Forelimb muscle (tissue), 1 donor: Measurements from ENCODE around the gene WDR26. TPM values are rescaled to one million over a fixed set of nuclear protein-coding genes. Genes with fewer than 3 reads are reported as not detected.
"Not testable (repeated sequence)": the region's sequence is repeated elsewhere in the genome, so short reads cannot be mapped to it uniquely, and the experiment has no call there.

Experiments
- DNase-seq: peaks from one replicate; pipeline ENCODE4 v3.0.0-alpha.2; 2013; ENCODE audit warnings: low read depth
- polyA plus RNA-seq: library from polyadenylated mRNA; unstranded; fragments of 120-200 nt; gene quantifications from one replicate; pipeline ENCODE4 v1.2.1, GENCODE V29; 2013; ENCODE audit not compliant: insufficient read length

WDR26 gene
- polyA plus RNA-seq, 1 donor, result 65.0 TPM

DNA sequence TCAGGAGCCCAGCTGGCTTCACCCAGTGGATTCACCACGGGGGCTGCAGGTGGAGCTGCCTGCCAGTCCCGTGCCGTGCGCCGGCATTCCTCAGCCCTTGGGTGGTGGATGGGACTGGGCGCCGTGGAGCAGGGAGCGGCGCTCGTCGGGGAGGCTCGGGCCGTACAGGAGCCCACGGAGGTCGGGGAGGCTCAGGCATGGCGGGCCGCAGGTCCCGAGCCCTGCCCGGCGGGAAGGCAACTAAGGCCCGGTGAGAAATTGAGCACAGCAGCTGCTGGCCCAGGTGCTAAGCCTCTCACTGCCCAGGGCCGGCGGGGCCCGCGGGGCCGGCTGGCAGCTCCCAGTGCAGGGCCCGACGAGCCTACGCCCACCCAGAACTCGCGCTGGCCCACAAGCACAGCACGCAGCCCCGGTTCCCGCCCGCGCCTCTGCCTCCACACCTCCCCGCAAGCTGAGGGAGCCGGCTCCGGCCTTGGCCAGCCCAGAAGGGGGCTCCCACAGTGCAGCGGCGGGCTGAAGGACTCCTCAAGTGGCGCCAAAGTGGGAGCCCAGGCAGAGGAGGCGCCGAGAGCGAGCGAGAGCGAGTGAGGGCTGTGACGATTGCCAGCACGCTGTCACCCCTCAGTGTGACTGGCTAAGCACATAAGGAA lies 82.0 kb downstream of the WDR26 start:
- DNase-seq, result not testable (repeated sequence)

DNA sequence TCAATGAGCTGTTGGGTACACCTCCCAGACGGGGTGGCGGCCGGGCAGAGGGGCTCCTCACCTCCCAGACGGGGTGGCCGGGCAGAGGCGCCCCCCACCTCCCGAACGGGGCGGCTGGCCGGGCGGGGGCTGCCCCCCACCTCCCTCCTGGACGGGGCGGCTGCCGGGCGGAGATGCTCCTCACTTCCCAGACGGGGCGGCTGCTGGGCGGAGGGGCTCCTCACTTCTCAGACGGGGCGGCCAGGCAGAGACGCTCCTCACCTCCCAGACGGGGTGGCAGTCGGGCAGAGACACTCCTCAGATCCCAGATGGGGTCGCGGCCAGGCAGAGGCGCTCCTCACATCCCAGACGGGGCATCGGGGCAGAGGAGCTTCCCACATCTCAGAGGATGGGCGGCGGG lies 84.9 kb downstream of the WDR26 start:
- DNase-seq, result not testable (repeated sequence)

DNA sequence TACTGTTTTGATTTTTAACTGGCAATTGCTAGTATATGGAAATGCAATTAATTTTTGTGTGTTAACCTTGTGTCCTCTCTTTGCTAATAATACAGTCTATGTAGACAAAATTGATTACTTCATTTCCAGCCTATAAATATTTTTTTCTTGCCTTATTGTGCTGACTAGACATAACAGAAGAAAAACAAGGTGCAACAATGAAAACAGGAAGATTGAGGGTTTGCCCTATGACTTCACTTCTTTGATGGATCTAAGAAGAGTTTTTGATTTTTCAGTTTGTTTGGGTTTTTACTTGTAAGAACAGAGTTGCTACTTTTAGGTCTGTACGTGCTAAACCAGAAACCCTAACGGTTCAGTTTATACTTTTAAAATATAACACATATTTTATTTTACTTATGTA lies 86.5 kb downstream of the WDR26 start:
- no peak for DNase-seq

DNA sequence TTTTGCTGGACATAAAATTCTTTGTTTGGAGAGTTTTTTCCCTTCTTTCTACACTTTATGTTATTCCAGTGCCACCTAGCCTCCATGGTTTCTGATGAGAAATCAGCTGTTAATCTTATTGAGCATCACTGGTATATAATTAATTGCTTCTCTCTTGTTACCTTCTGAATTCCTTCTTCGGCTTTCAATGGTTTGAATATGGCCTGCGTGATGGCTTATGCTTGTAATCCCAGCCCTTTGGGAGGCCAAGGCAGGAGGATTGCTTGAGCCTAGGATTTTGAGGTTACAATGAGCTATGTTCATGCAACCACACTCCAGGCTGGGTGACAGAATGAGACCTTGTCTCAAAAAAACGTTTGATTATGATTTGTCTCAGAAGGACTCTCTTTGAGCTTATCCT lies 90.9 kb downstream of the WDR26 start:
- DNase-seq, result no peak

DNA sequence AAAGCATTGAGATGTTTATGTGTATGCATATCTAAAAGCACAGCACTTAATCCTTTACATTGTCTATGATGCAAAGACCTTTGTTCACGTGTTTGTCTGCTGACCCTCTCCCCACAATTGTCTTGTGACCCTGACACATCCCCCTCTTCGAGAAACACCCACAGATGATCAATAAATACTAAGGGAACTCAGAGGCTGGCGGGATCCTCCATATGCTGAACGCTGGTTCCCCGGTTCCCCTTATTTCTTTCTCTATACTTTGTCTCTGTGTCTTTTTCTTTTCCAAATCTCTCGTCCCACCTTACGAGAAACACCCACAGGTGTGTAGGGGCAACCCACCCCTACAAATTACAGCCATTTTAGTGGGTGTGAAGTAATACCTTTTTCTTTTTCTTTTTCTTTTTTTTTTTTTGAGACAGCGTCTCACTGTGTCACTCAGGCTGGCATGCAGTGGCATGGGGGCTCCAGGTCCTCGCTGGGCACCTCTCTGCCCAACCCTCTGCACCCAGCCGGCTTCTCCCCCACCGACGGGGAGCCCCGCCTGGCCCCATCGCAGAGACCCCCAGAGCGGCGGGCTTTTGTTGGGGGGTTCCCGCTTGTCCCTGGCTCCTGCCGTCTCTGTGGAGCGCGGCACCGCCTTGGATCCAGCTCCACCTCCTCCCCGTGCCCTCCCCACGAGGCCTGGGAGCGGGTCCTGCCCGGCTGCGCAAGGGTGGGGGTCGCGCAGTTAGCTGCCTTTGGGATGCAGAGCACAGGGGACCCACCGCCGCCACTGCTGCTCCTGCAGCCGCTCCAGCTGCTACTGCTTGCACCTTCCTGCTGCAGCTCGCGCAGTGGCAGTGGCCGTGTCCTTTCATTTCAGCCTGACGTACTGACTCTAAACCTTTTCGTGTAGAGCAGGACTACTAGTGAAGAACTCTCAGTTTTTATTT lies 93.9 kb downstream of the WDR26 start:
- not testable (repeated sequence) for DNase-seq

DNA sequence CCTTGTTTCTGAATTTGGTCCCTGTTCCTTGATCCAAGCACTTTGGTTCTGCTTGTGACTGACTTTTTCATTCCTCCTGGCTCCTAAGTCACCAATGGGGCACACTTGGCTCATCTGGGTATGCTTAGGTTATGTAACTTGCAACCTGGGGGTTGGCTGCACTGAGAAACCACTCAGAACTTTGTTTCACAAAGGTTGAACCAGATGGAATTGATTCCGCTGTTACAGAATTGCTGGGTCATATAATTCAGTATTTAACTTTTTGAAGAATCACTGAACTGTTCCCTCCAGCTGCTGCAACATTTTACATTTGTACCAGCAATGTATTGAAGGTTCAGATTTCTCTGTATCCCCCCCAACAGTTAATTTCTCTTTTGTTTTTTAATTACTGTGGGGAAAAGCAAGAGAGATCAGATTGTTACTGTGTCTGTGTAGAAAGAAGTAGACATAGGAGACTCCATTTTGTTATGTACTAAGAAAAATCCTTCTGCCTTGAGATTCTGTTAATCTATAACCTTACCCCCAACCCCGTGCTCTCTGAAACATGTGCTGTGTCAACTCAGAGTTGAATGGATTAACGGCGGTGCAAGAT lies 95.1 kb downstream of the WDR26 start:
- no peak for DNase-seq

DNA sequence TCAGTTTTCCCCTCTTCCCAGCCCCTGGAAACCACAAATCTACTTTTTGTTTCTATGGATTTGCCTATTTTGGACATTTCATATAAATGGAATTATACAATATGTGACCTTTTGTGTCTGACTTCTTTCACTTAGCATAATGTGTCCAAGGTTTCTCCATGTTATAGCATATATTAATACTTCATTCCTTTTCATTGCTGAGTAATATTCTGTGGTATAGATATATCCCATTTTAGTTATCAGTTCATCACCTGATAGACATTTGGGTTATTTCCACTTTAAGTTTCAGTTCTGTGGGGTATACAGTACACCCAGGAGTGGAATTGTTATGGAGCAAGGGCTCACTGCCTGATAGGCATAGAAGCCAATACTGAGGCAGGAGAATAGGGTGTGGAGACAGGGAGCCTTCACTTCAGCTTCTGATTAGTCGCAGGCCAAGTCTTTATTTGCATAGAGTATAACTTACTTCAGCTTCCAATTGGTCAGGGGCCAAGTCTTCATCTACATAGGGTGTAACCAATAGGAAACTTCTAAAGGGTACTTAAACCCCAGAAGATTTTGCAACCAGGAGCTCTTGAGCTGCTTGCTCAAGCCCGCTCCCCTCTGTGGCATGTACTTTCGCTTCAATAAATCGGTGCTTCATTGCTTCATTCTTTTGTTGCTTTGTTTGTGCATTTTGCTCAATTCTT lies 96.3 kb downstream of the WDR26 start:
- no peak for DNase-seq

Other genes starting within 250 kb of the WDR26 start
- gene NVL, start 104.6 kb downstream of the WDR26 start, polyA plus RNA-seq, result 21.5 TPM
- gene CNIH4, start 77.9 kb downstream of the WDR26 start, polyA plus RNA-seq, result 26.1 TPM
- gene CNIH3, start 181.5 kb upstream of the WDR26 start, polyA plus RNA-seq, result 2.2 TPM